ENCODE results near the gene G2E3.

DNA sequence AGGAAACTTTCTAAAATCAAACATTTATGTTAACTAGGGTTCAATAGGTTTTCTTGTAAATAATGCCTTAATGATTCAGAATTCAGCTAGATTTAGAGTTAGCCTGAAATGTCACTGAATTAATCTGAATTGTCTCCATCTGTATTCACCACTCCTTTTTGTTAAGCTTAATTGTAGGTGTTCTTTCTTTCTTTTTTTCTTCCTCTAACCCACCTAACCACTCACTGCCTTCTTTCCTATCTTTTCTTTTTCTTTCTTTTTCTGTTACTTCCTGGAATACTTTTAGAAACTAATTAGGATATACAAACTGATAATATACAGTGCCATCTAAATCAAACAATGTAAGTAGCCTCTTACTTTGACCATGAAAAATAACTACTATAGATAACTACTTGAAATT, 29.9 kb downstream of the G2E3 start:
- TF ChIP-seq, protein P1, sequence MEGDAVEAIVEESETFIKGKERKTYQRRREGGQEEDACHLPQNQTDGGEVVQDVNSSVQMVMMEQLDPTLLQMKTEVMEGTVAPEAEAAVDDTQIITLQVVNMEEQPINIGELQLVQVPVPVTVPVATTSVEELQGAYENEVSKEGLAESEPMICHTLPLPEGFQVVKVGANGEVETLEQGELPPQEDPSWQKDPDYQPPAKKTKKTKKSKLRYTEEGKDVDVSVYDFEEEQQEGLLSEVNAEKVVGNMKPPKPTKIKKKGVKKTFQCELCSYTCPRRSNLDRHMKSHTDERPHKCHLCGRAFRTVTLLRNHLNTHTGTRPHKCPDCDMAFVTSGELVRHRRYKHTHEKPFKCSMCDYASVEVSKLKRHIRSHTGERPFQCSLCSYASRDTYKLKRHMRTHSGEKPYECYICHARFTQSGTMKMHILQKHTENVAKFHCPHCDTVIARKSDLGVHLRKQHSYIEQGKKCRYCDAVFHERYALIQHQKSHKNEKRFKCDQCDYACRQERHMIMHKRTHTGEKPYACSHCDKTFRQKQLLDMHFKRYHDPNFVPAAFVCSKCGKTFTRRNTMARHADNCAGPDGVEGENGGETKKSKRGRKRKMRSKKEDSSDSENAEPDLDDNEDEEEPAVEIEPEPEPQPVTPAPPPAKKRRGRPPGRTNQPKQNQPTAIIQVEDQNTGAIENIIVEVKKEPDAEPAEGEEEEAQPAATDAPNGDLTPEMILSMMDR (conservative IDR thresholded peaks at IDR 0.05 in 1 of 2, IDR thresholded peaks at IDR 0.05 in 1 of 2; ENCODE audit: low read depth in 1 of 2, low read length in 2 of 2): no peak
- no peak for TF ChIP-seq EZH2 (IDR thresholded peaks at IDR 0.05; ENCODE audit: low read length, missing control alignments)

Measured in fibroblast of lung (primary cell).